Colonic mucosa (tissue), 4 donors: ENCODE results near the gene SLIT3. TPM values are rescaled to one million over a fixed set of nuclear protein-coding genes. Genes with fewer than 3 reads are reported as not detected.

Source experiments
- DNase-seq: peaks from one replicate; pipeline ENCODE4 v3.0.0-alpha.2; 2020
- H3K27ac ChIP-seq: fragments of 200-600 bp; one replicate; pipeline ENCODE4 v1.8.0; 2021
- H3K27me3 ChIP-seq: fragments of 200-600 bp; one replicate; pipeline ENCODE4 v1.8.0; 2021
- H3K36me3 ChIP-seq: fragments of 200-600 bp; one replicate; pipeline ENCODE4 v1.8.0; 2021
- H3K4me1 ChIP-seq: fragments of 200-600 bp; one replicate; pipeline ENCODE4 v1.8.0; 2021; ENCODE audit warnings: mild to moderate bottlenecking
- H3K4me3 ChIP-seq: fragments of 200-600 bp; one replicate; pipeline ENCODE4 v1.8.0; 2021
- H3K9ac ChIP-seq, 2 donors: one replicate each; pipeline ENCODE4 v1.7.0; 2013; ENCODE audit warnings: control low read depth in 2 of 2, low read depth in 2 of 2, low read length in 2 of 2
- H3K9me3 ChIP-seq: fragments of 200-600 bp; one replicate; pipeline ENCODE4 v1.8.0; 2021
- CTCF ChIP-seq: fragments of 200-600 bp; IDR thresholded peaks from one replicate; pipeline ENCODE4 v1.8.0; 2022; ENCODE audit warnings: antibody characterized with exemption, mild to moderate bottlenecking
- intact Hi-C: fragments of 100-400 bp; cut with DNase I; formaldehyde crosslinking; loops from one replicate; pipeline ENCODE4 v1.14.1; 2022
- total RNA-seq, 2 donors: library from RNA; stranded (reverse); fragmentation: NEBNext Ultra II Directional in 1 of 2; extraction: Animal tissue kit (Norgen Biotek cat#: 25700) in 1 of 2; gene quantifications; one replicate each; pipeline ENCODE4 v1.2.1, GENCODE V29; 2021
- donor health status: healthy.
- donor health status: DM: no; HTN: no; CAD: no.
- donor health status: DM: no; HTN: no; CAD: no.

The SLIT3 gene
- total RNA-seq, 2 donors from 2014 or later, result 3.4 to 7.6 TPM

GRCh38 chr5:169181814-169182213 lies 119.1 kb downstream of the SLIT3 start:
- Histone ChIP-seq H3K9ac (no peak overlapping the region), H3K4me1 (no peaks in the 10 kb centered on the region), H3K36me3 (no peaks in the 10 kb centered on the region), H3K27ac (no peak overlapping the region), H3K4me3 (no peak overlapping the region), H3K9me3 (no peaks in the 10 kb centered on the region), H3K27me3 (no peaks in the 10 kb centered on the region)
- no peak for DNase-seq
- intact Hi-C loops, result no loop called here
- no peak for TF ChIP-seq CTCF

- no peaks in the 10 kb centered on the region for H3K4me1 ChIP-seq
- TF ChIP-seq CTCF, result no peak
- no peak overlapping the region for H3K9ac ChIP-seq
- H3K27me3 ChIP-seq, result no peaks in the 10 kb centered on the region
- intact Hi-C loops, result no loop called here
- H3K36me3 ChIP-seq, result no peaks in the 10 kb centered on the region
- no peak overlapping the region for H3K27ac ChIP-seq
- DNase-seq, result no peak
- no peaks in the 10 kb centered on the region for H3K9me3 ChIP-seq
- H3K4me3 ChIP-seq, result no peak overlapping the region
Measured at GRCh38 chr5:169178754-169179153, 122.2 kb downstream of the SLIT3 start.

GRCh38 chr5:169178274-169178673 lies 122.7 kb downstream of the SLIT3 start:
- no peak for TF ChIP-seq CTCF
- Histone ChIP-seq H3K4me1 (no peaks in the 10 kb centered on the region), H3K9ac (no peak overlapping the region), H3K4me3 (no peak overlapping the region), H3K27me3 (no peaks in the 10 kb centered on the region), H3K27ac (no peak overlapping the region), H3K9me3 (no peaks in the 10 kb centered on the region), H3K36me3 (no peaks in the 10 kb centered on the region)
- DNase-seq, result no peak
- intact Hi-C loops, result no loop called here

GRCh38 chr5:169176709-169177694 lies 123.9 kb downstream of the SLIT3 start:
- no peak for DNase-seq
- Histone ChIP-seq H3K4me3 (no peak overlapping the region), H3K27ac (no peak overlapping the region), H3K9me3 (no peaks in the 10 kb centered on the region), H3K9ac (no peak overlapping the region), H3K4me1 (no peaks in the 10 kb centered on the region), H3K27me3 (no peaks in the 10 kb centered on the region), H3K36me3 (no peaks in the 10 kb centered on the region)
- no peak for TF ChIP-seq CTCF
- intact Hi-C loops, result no loop called here

- DNase-seq, result no peak
- Histone ChIP-seq H3K27ac (no peak overlapping the region), H3K9me3 (no peaks in the 10 kb centered on the region), H3K4me1 (no peaks in the 10 kb centered on the region), H3K27me3 (no peaks in the 10 kb centered on the region), H3K4me3 (no peak overlapping the region), H3K36me3 (no peaks in the 10 kb centered on the region), H3K9ac (no peak overlapping the region)
- intact Hi-C loops, result no loop called here
- TF ChIP-seq CTCF, result no peak
Measured at GRCh38 chr5:169175733-169176132, 125.2 kb downstream of the SLIT3 start.
